GM12878 (cell line): Measurements from ENCODE around the gene CACNA2D2. TPM values are rescaled to one million over a fixed set of nuclear protein-coding genes. Genes with fewer than 3 reads are reported as not detected.

ENCODE experiments used
- ATAC-seq: fragments of 200-7000 bp; cut with Tn5 transposase; 3 replicates; pipeline ENCODE4 v1.9.1; 2020; ENCODE audit warnings: mild to moderate bottlenecking, moderate library complexity
- BruUV-seq: library from RNA; stranded (reverse); fragments of 400-500 nt; replicated peaks from 2 replicates; lab custom pipeline; 2021; lab: Mats Ljungman, UMichigan
- CTCF ChIA-PET: fragments of 300-600 bp; sonication (Branson Sonifier 250); formaldehyde crosslinking; extraction: SDS; loops from one replicate; lab custom pipeline; 2021; ENCODE audit warnings: inconsistent platforms; lab: Yijun Ruan, JAX
- POLR2A ChIA-PET: fragments of 350-600 bp; formaldehyde crosslinking; extraction: SDS; loops from one replicate; lab custom pipeline; 2021; ENCODE audit warnings: inconsistent platforms; lab: Charles Lee
- RAD21 ChIA-PET: fragments of 300-600 bp; sonication (Branson Sonifier 250); formaldehyde crosslinking; loops from one replicate; lab custom pipeline; 2023; ENCODE audit warnings: antibody characterized with exemption; ENCODE audit not compliant: unreplicated experiment; lab: Charles Lee
- SMC1A ChIA-PET: fragments of 300-600 bp; sonication (Branson Sonifier 250); formaldehyde crosslinking; loops from one replicate; lab custom pipeline; 2023; ENCODE audit not compliant: unreplicated experiment, uncharacterized antibody; lab: Charles Lee
- DNase-seq: peaks from one replicate; pipeline ENCODE4 v3.0.0-alpha.2; 2011; ENCODE audit warnings: low read depth, low spot score
- FAIRE-seq: peaks from 3 replicates; lab custom pipeline; 2011; peaks lifted over from hg19 to GRCh38; lab: Jason Lieb, UNC
- H2AFZ ChIP-seq: 2 replicates; pipeline ENCODE4 v1.6.0; 2011; ENCODE audit warnings: low read depth, low read length, control low read depth; ENCODE audit not compliant: control insufficient read depth
- H3K27ac ChIP-seq: 2 replicates; pipeline ENCODE4 v1.5.1; 2011; ENCODE audit warnings: control low read depth; ENCODE audit not compliant: control insufficient read depth, insufficient read depth
- H3K27me3 ChIP-seq, 2 experiments: replicated peaks in 1 of 2; 2 replicates each; pipeline versions ENCODE4 v1.6.0 to v1.6.1; 2011; ENCODE audit warnings: low read length in 1 of 2; ENCODE audit not compliant: control insufficient read depth in 2 of 2, insufficient read depth in 2 of 2
- H3K36me3 ChIP-seq, 2 experiments: 2 replicates each; pipeline ENCODE4 v1.5.1; 2011; ENCODE audit warnings: low read length in 1 of 2; ENCODE audit not compliant: control insufficient read depth in 2 of 2, insufficient read depth in 2 of 2
- H3K4me1 ChIP-seq: 2 replicates; pipeline ENCODE4 v1.6.1; 2011; ENCODE audit warnings: mild to moderate bottlenecking, low read length, moderate library complexity, mixed read lengths; ENCODE audit not compliant: control insufficient read depth, insufficient read depth
- H3K4me2 ChIP-seq: 2 replicates; pipeline ENCODE4 v1.6.0; 2011; ENCODE audit warnings: control low read depth; ENCODE audit not compliant: control insufficient read depth, insufficient read depth
- H3K4me3 ChIP-seq: fragments of 200-600 bp; sonication (generic); 2 replicates; pipeline ENCODE4 v1.5.1; 2016
- H3K79me2 ChIP-seq: 2 replicates; pipeline ENCODE4 v1.6.0; 2011; ENCODE audit warnings: low read length; ENCODE audit not compliant: control insufficient read depth, insufficient read depth
- H3K9ac ChIP-seq: 2 replicates; pipeline ENCODE4 v1.8.0; 2011; ENCODE audit warnings: low read length, control low read depth, mixed read lengths; ENCODE audit not compliant: control insufficient read depth, insufficient read depth
- H3K9me3 ChIP-seq: replicated peaks from 3 replicates; pipeline ENCODE4 v1.5.1; 2011; ENCODE audit warnings: mild to moderate bottlenecking, low read length; ENCODE audit not compliant: control insufficient read depth, insufficient read depth
- H4K20me1 ChIP-seq: 2 replicates; pipeline ENCODE4 v1.6.0; 2011; ENCODE audit not compliant: control insufficient read depth, insufficient read depth
- ASH2L ChIP-seq: fragments of 300-600, 200-600 bp; sonication (generic); IDR thresholded peaks from 2 replicates; pipeline ENCODE4 v1.6.1; 2017; ENCODE audit warnings: low read depth, mild to moderate bottlenecking, borderline replicate concordance
- CBX3 ChIP-seq: fragments of 200-600 bp; sonication (generic); IDR thresholded peaks from 2 replicates; pipeline ENCODE4 v1.6.1; 2016; ENCODE audit warnings: low read depth, borderline replicate concordance
- EZH2 ChIP-seq: IDR thresholded peaks from 2 replicates; pipeline ENCODE4 v1.6.1; 2012; ENCODE audit warnings: low read depth, mild to moderate bottlenecking, control low read depth, inconsistent platforms, low read length, borderline replicate concordance; ENCODE audit not compliant: control insufficient read depth
- FOXM1 ChIP-seq: IDR thresholded peaks from 2 replicates; pipeline ENCODE4 v1.6.1; 2012; ENCODE audit warnings: low read depth, mild to moderate bottlenecking, inconsistent platforms, low read length, moderate library complexity
- GABPA ChIP-seq: IDR thresholded peaks from 2 replicates; pipeline ENCODE4 v1.6.1; 2014; ENCODE audit warnings: antibody characterized with exemption, low read depth, mild to moderate bottlenecking, inconsistent platforms
- HDAC2 ChIP-seq: fragments of 200-600 bp; sonication (generic); IDR thresholded peaks from 2 replicates; pipeline ENCODE4 v1.6.1; 2017
- JUNB ChIP-seq: IDR thresholded peaks from 2 replicates; pipeline ENCODE4 v1.6.1; 2016; ENCODE audit warnings: antibody characterized with exemption, mild to moderate bottlenecking
- POLR2AphosphoS2 ChIP-seq: IDR thresholded peaks from 2 replicates; pipeline ENCODE4 v1.6.1; 2011; ENCODE audit warnings: low read depth, mild to moderate bottlenecking, low read length, improper control_type of control experiment, moderate library complexity
- RAD21 ChIP-seq: IDR thresholded peaks from 2 replicates; pipeline ENCODE4 v1.6.1; 2011; ENCODE audit warnings: mild to moderate bottlenecking, low read depth, low read length, moderate library complexity; ENCODE audit not compliant: insufficient read depth
- ZNF217 ChIP-seq: fragments of 450-650 bp; IDR thresholded peaks from 2 replicates; pipeline ENCODE4 v1.6.1; 2017; ENCODE audit warnings: antibody characterized with exemption, mild to moderate bottlenecking
- ZNF274 ChIP-seq: IDR thresholded peaks from one replicate; pipeline ENCODE4 v1.8.0; 2011; ENCODE audit not compliant: insufficient read length, insufficient read depth
- WGBS: methylation state at CpG from one replicate; pipeline ENCODE4 v1.1.6; 2016; ENCODE audit warnings: low lambda C conversion rate; ENCODE audit not compliant: insufficient replicate concordance, insufficient coverage; ENCODE audit errors: missing lambda C conversion rate; 5-methylcytosine and 5-hydroxymethylcytosine counted together
- in situ Hi-C: fragments of 300-500 bp; cut with MboI; formaldehyde crosslinking; loops from 9 replicates; pipeline ENCODE4 v1.14.3; 2018; ENCODE audit warnings: mixed read lengths
- intact Hi-C: fragments of 100-400 bp; cut with micrococcal nuclease; formaldehyde crosslinking; loops from one replicate; pipeline ENCODE4 v1.14.2; 2022; ENCODE audit not compliant: unreplicated experiment
- polyA plus RNA-seq, 11 experiments: library from polyadenylated mRNA; depleted of rRNA in 4 of 11; unstranded in 6 of 11; stranded (reverse) in 5 of 11; fragments of >200 nt; fragmentation: Nextera tagmentation in 4 of 11; fragmentation: Illumina TruSeq in 1 of 11; extraction: Ambion mirVana in 4 of 11; extraction: Trizol in 1 of 11; gene quantifications; 1 replicate in 1 of 11; 2 replicates in 10 of 11; pipeline versions ENCODE4 v1.2.1 to v1.2.3, GENCODE V29; 2011 to 2016; ENCODE audit warnings: inconsistent platforms in 2 of 11, missing spikeins in 2 of 11, low read depth in 1 of 11
- total RNA-seq, 4 experiments: library from RNA; depleted of rRNA in 3 of 4; stranded (reverse); fragments of >200 nt in 3 of 4; fragmentation: Illumina TruSeq in 1 of 4; extraction: Trizol in 1 of 4; gene quantifications; 2 replicates each; pipeline versions ENCODE4 v1.2.1 to v1.2.3, GENCODE V29; 2013 to 2021
- TF ChIP-seq, protein P1 (sequence below): fragments of 150-350 bp; IDR thresholded peaks from 2 replicates; pipeline ENCODE4 v1.6.1; 2016; ENCODE audit warnings: low read depth, low read length
- TF ChIP-seq, protein P2 (sequence below): IDR thresholded peaks from 2 replicates; pipeline ENCODE4 v1.6.1; 2012; ENCODE audit warnings: low read depth, low read length, improper control_type of control experiment

CACNA2D2 gene
- total and polyA plus RNA-seq, 10 of the 15 experiments (the other 5 are each of a cell fraction or from before 2014, with no cell fraction given), result 0.03 to 0.07 TPM; not detected in 8

- TF ChIP-seq RAD21, result no peak
- TF ChIP-seq POLR2AphosphoS2, result no peak
- TF ChIP-seq CBX3, result no peak
- TF ChIP-seq ZNF217, result no peak
Measured at GRCh38 chr3:50539356-50540286, 36.2 kb upstream of the CACNA2D2 start (continued).

- SMC1A ChIA-PET, result no interaction called here
- no peak overlapping the region for H3K4me2 ChIP-seq
Measured at GRCh38 chr3:50537421-50538129, 34.1 kb upstream of the CACNA2D2 start.

More at GRCh38 chr3:50537421-50538129, 34.1 kb upstream of the CACNA2D2 start:
- H3K79me2 ChIP-seq, result no peaks in the 10 kb centered on the region
- H3K27ac ChIP-seq, result no peak overlapping the region
- no peaks in the 10 kb centered on the region for H3K36me3 ChIP-seq
- H3K27me3 ChIP-seq, result peaks cover 7 to 9% of the 10 kb centered on the region in 2 experiments
- H4K20me1 ChIP-seq, result no peaks in the 10 kb centered on the region
- in situ Hi-C loops, result no loop called here
- intact Hi-C loops, result no loop called here
- CTCF ChIA-PET, result no interaction called here
- ATAC-seq, result no peak
- POLR2A ChIA-PET, result no interaction called here
- WGBS, result 25% methylated on average over 4 of the region's 4 CpGs
- H3K4me1 ChIP-seq, result no peaks in the 10 kb centered on the region
- no peak overlapping the region for H3K9ac ChIP-seq
- no peaks in the 10 kb centered on the region for H3K9me3 ChIP-seq
- no peak overlapping the region for H3K4me3 ChIP-seq
- no peak for DNase-seq
- no peak overlapping the region for H2AFZ ChIP-seq
- TF ChIP-seq, protein P1, sequence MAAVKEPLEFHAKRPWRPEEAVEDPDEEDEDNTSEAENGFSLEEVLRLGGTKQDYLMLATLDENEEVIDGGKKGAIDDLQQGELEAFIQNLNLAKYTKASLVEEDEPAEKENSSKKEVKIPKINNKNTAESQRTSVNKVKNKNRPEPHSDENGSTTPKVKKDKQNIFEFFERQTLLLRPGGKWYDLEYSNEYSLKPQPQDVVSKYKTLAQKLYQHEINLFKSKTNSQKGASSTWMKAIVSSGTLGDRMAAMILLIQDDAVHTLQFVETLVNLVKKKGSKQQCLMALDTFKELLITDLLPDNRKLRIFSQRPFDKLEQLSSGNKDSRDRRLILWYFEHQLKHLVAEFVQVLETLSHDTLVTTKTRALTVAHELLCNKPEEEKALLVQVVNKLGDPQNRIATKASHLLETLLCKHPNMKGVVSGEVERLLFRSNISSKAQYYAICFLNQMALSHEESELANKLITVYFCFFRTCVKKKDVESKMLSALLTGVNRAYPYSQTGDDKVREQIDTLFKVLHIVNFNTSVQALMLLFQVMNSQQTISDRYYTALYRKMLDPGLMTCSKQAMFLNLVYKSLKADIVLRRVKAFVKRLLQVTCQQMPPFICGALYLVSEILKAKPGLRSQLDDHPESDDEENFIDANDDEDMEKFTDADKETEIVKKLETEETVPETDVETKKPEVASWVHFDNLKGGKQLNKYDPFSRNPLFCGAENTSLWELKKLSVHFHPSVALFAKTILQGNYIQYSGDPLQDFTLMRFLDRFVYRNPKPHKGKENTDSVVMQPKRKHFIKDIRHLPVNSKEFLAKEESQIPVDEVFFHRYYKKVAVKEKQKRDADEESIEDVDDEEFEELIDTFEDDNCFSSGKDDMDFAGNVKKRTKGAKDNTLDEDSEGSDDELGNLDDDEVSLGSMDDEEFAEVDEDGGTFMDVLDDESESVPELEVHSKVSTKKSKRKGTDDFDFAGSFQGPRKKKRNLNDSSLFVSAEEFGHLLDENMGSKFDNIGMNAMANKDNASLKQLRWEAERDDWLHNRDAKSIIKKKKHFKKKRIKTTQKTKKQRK, result no peak
- TF ChIP-seq ZNF274 (no peak), HDAC2 (no peak), ASH2L (no peak), FOXM1 (no peak), EZH2 (no peak), JUNB (no peak), GABPA (no peak)
- TF ChIP-seq, protein P2, sequence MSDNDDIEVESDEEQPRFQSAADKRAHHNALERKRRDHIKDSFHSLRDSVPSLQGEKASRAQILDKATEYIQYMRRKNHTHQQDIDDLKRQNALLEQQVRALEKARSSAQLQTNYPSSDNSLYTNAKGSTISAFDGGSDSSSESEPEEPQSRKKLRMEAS, result no peak
- BruUV-seq, result no TSS peak
- FAIRE-seq, result no peak
- RAD21 ChIA-PET, result no interaction called here
